ENCODE results near the gene TUBB. TPM values are rescaled to one million over a fixed set of nuclear protein-coding genes. Genes with fewer than 3 reads are reported as not detected.
A peak's percentile ranks its signal among the peaks of the same experiment; 100 is the strongest.

TUBB gene
- polyA plus RNA-seq, 2 of the 4 experiments (the other 2 are of a cell fraction): 691 to 1,044 TPM

- no peak for TF ChIP-seq NR3C1 (IDR thresholded peaks at IDR 0.05)
- no peak for TF ChIP-seq CEBPB (IDR thresholded peaks at IDR 0.05)
- TF ChIP-seq HMGXB4 (CRISPR knock-in tag; IDR thresholded peaks at IDR 0.05; ENCODE audit: borderline replicate concordance): no peak
- no peak for TF ChIP-seq EP300 (IDR thresholded peaks at IDR 0.05)
- no peak for TF ChIP-seq REST (IDR thresholded peaks at IDR 0.05)
- no peak for TF ChIP-seq JUN (IDR thresholded peaks at IDR 0.05)
- TF ChIP-seq NFE2L2 (conservative IDR thresholded peaks at IDR 0.05; ENCODE audit: low read length): no peak
- no peak for TF ChIP-seq E2F6 (IDR thresholded peaks at IDR 0.05; ENCODE audit: borderline replicate concordance, low read depth)
- no peak for TF ChIP-seq FOXS1 (CRISPR knock-in tag; IDR thresholded peaks at IDR 0.05)
- no peak for TF ChIP-seq RAD21 (conservative IDR thresholded peaks at IDR 0.05 in 1 of 2, IDR thresholded peaks at IDR 0.05 in 1 of 2)
- TF ChIP-seq ESRRA (IDR thresholded peaks at IDR 0.05; ENCODE audit: borderline replicate concordance, low read length): no peak
- no peak for TF ChIP-seq MAX (IDR thresholded peaks at IDR 0.05)
- TF ChIP-seq ZC3H11A (IDR thresholded peaks at IDR 0.05): no peak
- TF ChIP-seq HDAC2 (IDR thresholded peaks at IDR 0.05): no peak
- ChIA-PET POLR2A (interaction anchor here (1.7 to 3.8 kb wide), 4 partner anchors 11 to 28 kb away, joined by 11 to 77 read pairs (median 44); partner anchors contain the start of genes FLOT1 and IER3), CTCF (interaction anchor here (0.6 to 3.2 kb wide), 5 partner anchors 8 to 776 kb away, joined by 3 to 21 read pairs (median 4); partner anchors contain the start of gene ATP6V1G2)
- ATAC-seq (no peak), DNase-seq (ENCODE audit: low read depth in 1 of 2, low spot score in 1 of 2) (no peak), FAIRE-seq (no peak)
- Histone ChIP-seq H3K27ac (peak overlapping the region; percentile 89 to 97), H3K4me1 (peaks cover 68% of the 10 kb centered on the region), H3K9me3 (no peaks in the 10 kb centered on the region), H3K4me2 (peak overlapping the region; percentile 75), H3K4me3 (no peak overlapping the region)
- WGBS (ENCODE audit: missing lambda C conversion rate): 73% methylated on average over 3 of the region's 3 CpGs
These were observed 50.4 kb downstream of the TUBB start for GRCh38 chr6:30770592-30770991.

GRCh38 chr6:30774701-30775100 is 54.5 kb downstream of the TUBB start:
- Histone ChIP-seq H3K27ac (peak overlapping the region; percentile 56 to 97; a peak in 5 of 6 replicates), H3K4me1 (peaks cover 66% of the 10 kb centered on the region), H3K4me2 (no peak overlapping the region), H3K9me3 (no peaks in the 10 kb centered on the region), H3K4me3 (no peak overlapping the region)
- POLR2A ChIA-PET: interaction anchor here (1.1 kb wide), 1 partner anchor 30 kb away, joined by 3 read pairs; the partner anchor contains the start of gene IER3
- TF ChIP-seq RNF2 (IDR thresholded peaks at IDR 0.05; ENCODE audit: borderline replicate concordance, low read depth) (no peak), ZFP36 (IDR thresholded peaks at IDR 0.05; ENCODE audit: borderline replicate concordance, partially characterized antibody) (no peak), PBX3 (IDR thresholded peaks at IDR 0.05) (no peak), FOSB (CRISPR knock-in tag; IDR thresholded peaks at IDR 0.05) (no peak)
- ATAC-seq (no peak), FAIRE-seq (no peak), DNase-seq (ENCODE audit: low read depth in 1 of 2, low spot score in 1 of 2) (no peak)
- CTCF ChIA-PET: interaction anchor here (1.7 kb wide), 1 partner anchor 47 kb away, joined by 5 read pairs; no protein-coding TSS in a partner anchor
- WGBS (ENCODE audit: missing lambda C conversion rate): 94% methylated on average over 8 of the region's 8 CpGs

Small RNA genes within 50 kb of the gene (small RNA-seq; reads per million reads assigned to genes)
- gene RF00019 (0 reads per million in 6 experiments), gene RN7SL353P (0 reads per million in 6 experiments)

Other genes starting within 250 kb of the TUBB start
- gene HLA-E, start 230.8 kb upstream of the TUBB start, polyA plus RNA-seq (2011; rRNA removed): 38.3 and 40.0 TPM in 2 replicates
- gene HLA-E, start 230.8 kb upstream of the TUBB start, polyA plus RNA-seq (2017; fragmentation: RNase III; extraction: RNeasy Plus Mini Kit Qiagen cat#74134 plus additional on column Dnase treatment): 33.6 to 41.7 TPM (median 40.3 TPM) in 3 replicates
- gene GNL1, start 163.9 kb upstream of the TUBB start, polyA plus RNA-seq (2011; rRNA removed): 18.5 and 25.6 TPM in 2 replicates
- 19.9 to 28.7 TPM (median 27.2 TPM) in 3 replicates for gene GNL1, start 163.9 kb upstream of the TUBB start, polyA plus RNA-seq (2017; fragmentation: RNase III; extraction: RNeasy Plus Mini Kit Qiagen cat#74134 plus additional on column Dnase treatment)
- 24.1 and 29.5 TPM in 2 replicates for gene PRR3, start 163.1 kb upstream of the TUBB start, polyA plus RNA-seq (2011; rRNA removed)
- 12.8 to 13.8 TPM (median 12.8 TPM) in 3 replicates for gene PRR3, start 163.1 kb upstream of the TUBB start, polyA plus RNA-seq (2017; fragmentation: RNase III; extraction: RNeasy Plus Mini Kit Qiagen cat#74134 plus additional on column Dnase treatment)
- 30.2 and 31.0 TPM in 2 replicates for gene ABCF1, start 148.9 kb upstream of the TUBB start, polyA plus RNA-seq (2011; rRNA removed)
- 71.3 to 73.3 TPM (median 72.0 TPM) in 3 replicates for gene ABCF1, start 148.9 kb upstream of the TUBB start, polyA plus RNA-seq (2017; fragmentation: RNase III; extraction: RNeasy Plus Mini Kit Qiagen cat#74134 plus additional on column Dnase treatment)
- 33.3 and 37.6 TPM in 2 replicates for gene PPP1R10, start 103.1 kb upstream of the TUBB start, polyA plus RNA-seq (2011; rRNA removed)
- gene PPP1R10, start 103.1 kb upstream of the TUBB start, polyA plus RNA-seq (2017; fragmentation: RNase III; extraction: RNeasy Plus Mini Kit Qiagen cat#74134 plus additional on column Dnase treatment): 25.2 to 28.4 TPM (median 26.4 TPM) in 3 replicates
- 91.1 and 97.3 TPM in 2 replicates for gene MRPS18B, start 102.5 kb upstream of the TUBB start, polyA plus RNA-seq (2011; rRNA removed)
- gene MRPS18B, start 102.5 kb upstream of the TUBB start, polyA plus RNA-seq (2017; fragmentation: RNase III; extraction: RNeasy Plus Mini Kit Qiagen cat#74134 plus additional on column Dnase treatment): 83.6 to 104 TPM (median 85.3 TPM) in 3 replicates
- 7.4 and 9.3 TPM in 2 replicates for gene ATAT1, start 93.5 kb upstream of the TUBB start, polyA plus RNA-seq (2011; rRNA removed)
- 8.6 to 9.3 TPM (median 8.6 TPM) in 3 replicates for gene ATAT1, start 93.5 kb upstream of the TUBB start, polyA plus RNA-seq (2017; fragmentation: RNase III; extraction: RNeasy Plus Mini Kit Qiagen cat#74134 plus additional on column Dnase treatment)
- 7.5 and 9.2 TPM in 2 replicates for gene C6orf136, start 73.2 kb upstream of the TUBB start, polyA plus RNA-seq (2011; rRNA removed)
- gene C6orf136, start 73.2 kb upstream of the TUBB start, polyA plus RNA-seq (2017; fragmentation: RNase III; extraction: RNeasy Plus Mini Kit Qiagen cat#74134 plus additional on column Dnase treatment): 11.4 to 12.6 TPM (median 11.7 TPM) in 3 replicates
- 31.3 and 31.6 TPM in 2 replicates for gene DHX16, start 47.3 kb upstream of the TUBB start, polyA plus RNA-seq (2011; rRNA removed)
- gene DHX16, start 47.3 kb upstream of the TUBB start, polyA plus RNA-seq (2017; fragmentation: RNase III; extraction: RNeasy Plus Mini Kit Qiagen cat#74134 plus additional on column Dnase treatment): 27.7 to 31.6 TPM (median 30.3 TPM) in 3 replicates
- gene PPP1R18, start 33.7 kb upstream of the TUBB start, polyA plus RNA-seq (2011; rRNA removed): 20.6 and 25.4 TPM in 2 replicates
- gene PPP1R18, start 33.7 kb upstream of the TUBB start, polyA plus RNA-seq (2017; fragmentation: RNase III; extraction: RNeasy Plus Mini Kit Qiagen cat#74134 plus additional on column Dnase treatment): 16.2 to 17.7 TPM (median 17.1 TPM) in 3 replicates
- 11.3 and 12.4 TPM in 2 replicates for gene NRM, start 29.4 kb upstream of the TUBB start, polyA plus RNA-seq (2011; rRNA removed)
- 13.0 to 14.5 TPM (median 13.0 TPM) in 3 replicates for gene NRM, start 29.4 kb upstream of the TUBB start, polyA plus RNA-seq (2017; fragmentation: RNase III; extraction: RNeasy Plus Mini Kit Qiagen cat#74134 plus additional on column Dnase treatment)
- gene MDC1, start 3.1 kb upstream of the TUBB start, polyA plus RNA-seq (2011; rRNA removed): 8.2 and 13.3 TPM in 2 replicates
- 14.9 to 21.4 TPM (median 16.5 TPM) in 3 replicates for gene MDC1, start 3.1 kb upstream of the TUBB start, polyA plus RNA-seq (2017; fragmentation: RNase III; extraction: RNeasy Plus Mini Kit Qiagen cat#74134 plus additional on column Dnase treatment)
- 135 and 136 TPM in 2 replicates for gene FLOT1, start 22.3 kb downstream of the TUBB start, polyA plus RNA-seq (2011; rRNA removed)
- 89.7 to 99.2 TPM (median 89.9 TPM) in 3 replicates for gene FLOT1, start 22.3 kb downstream of the TUBB start, polyA plus RNA-seq (2017; fragmentation: RNase III; extraction: RNeasy Plus Mini Kit Qiagen cat#74134 plus additional on column Dnase treatment)
- gene IER3, start 24.2 kb downstream of the TUBB start, polyA plus RNA-seq (2011; rRNA removed): 116 and 202 TPM in 2 replicates
- 89.1 to 108 TPM (median 104 TPM) in 3 replicates for gene IER3, start 24.2 kb downstream of the TUBB start, polyA plus RNA-seq (2017; fragmentation: RNase III; extraction: RNeasy Plus Mini Kit Qiagen cat#74134 plus additional on column Dnase treatment)
- 19.8 and 25.8 TPM in 2 replicates for gene DDR1, start 164.2 kb downstream of the TUBB start, polyA plus RNA-seq (2011; rRNA removed)
- gene DDR1, start 164.2 kb downstream of the TUBB start, polyA plus RNA-seq (2017; fragmentation: RNase III; extraction: RNeasy Plus Mini Kit Qiagen cat#74134 plus additional on column Dnase treatment): 31.9 to 44.2 TPM (median 43.5 TPM) in 3 replicates
- gene GTF2H4, start 187.9 kb downstream of the TUBB start, polyA plus RNA-seq (2011; rRNA removed): 19.7 and 24.8 TPM in 2 replicates
- gene GTF2H4, start 187.9 kb downstream of the TUBB start, polyA plus RNA-seq (2017; fragmentation: RNase III; extraction: RNeasy Plus Mini Kit Qiagen cat#74134 plus additional on column Dnase treatment): 24.1 to 28.6 TPM (median 24.9 TPM) in 3 replicates
- gene VARS2, start 193.9 kb downstream of the TUBB start, polyA plus RNA-seq (2011; rRNA removed): 15.5 and 16.1 TPM in 2 replicates
- 12.4 to 15.2 TPM (median 15.0 TPM) in 3 replicates for gene VARS2, start 193.9 kb downstream of the TUBB start, polyA plus RNA-seq (2017; fragmentation: RNase III; extraction: RNeasy Plus Mini Kit Qiagen cat#74134 plus additional on column Dnase treatment)
- not detected in 2 replicates for gene SFTA2, start 211.8 kb downstream of the TUBB start, polyA plus RNA-seq (2011; rRNA removed)
- not detected in 3 replicates for gene SFTA2, start 211.8 kb downstream of the TUBB start, polyA plus RNA-seq (2017; fragmentation: RNase III; extraction: RNeasy Plus Mini Kit Qiagen cat#74134 plus additional on column Dnase treatment)
- 0.01 and 0.07 TPM in 2 replicates for gene MUCL3, start 220.6 kb downstream of the TUBB start, polyA plus RNA-seq (2011; rRNA removed)
- gene MUCL3, start 220.6 kb downstream of the TUBB start, polyA plus RNA-seq (2017; fragmentation: RNase III; extraction: RNeasy Plus Mini Kit Qiagen cat#74134 plus additional on column Dnase treatment): 0.03 to 0.08 TPM (median 0.04 TPM) in 3 replicates

Measured in A549 (cell line).